Spleen (tissue), 7 donors: Measurements from ENCODE around the gene MXRA7.

Source experiments
- POLR2A ChIP-seq, 3 donors: fragments of 450-650 bp; IDR thresholded peaks; one replicate each; pipeline ENCODE4 v1.5.1; 2017; ENCODE audit warnings: antibody characterized with exemption in 3 of 3, mild to moderate bottlenecking in 1 of 3
- POLR2AphosphoS5 ChIP-seq, 3 donors: sonication (generic); formaldehyde crosslinking; IDR thresholded peaks; one replicate each; pipeline ENCODE4 v1.5.1; 2017; ENCODE audit warnings: antibody characterized with exemption in 3 of 3
- TF ChIP-seq, protein P1 (sequence below), 11 experiments: fragments of 200-600 bp in 7 of 11; fragments of 450-650 bp in 4 of 11; sonication (generic) in 4 of 11; IDR thresholded peaks in 8 of 11; conservative IDR thresholded peaks in 3 of 11; 1 replicate in 7 of 11; 2 replicates in 4 of 11; pipeline versions ENCODE4 v1.4.0 to v1.8.0; 2016 to 2021; ENCODE audit warnings: antibody characterized with exemption in 11 of 11, inconsistent platforms in 4 of 11, mild to moderate bottlenecking in 1 of 11
- donor health status: DM: no; HTN: no; CAD: no; lungs with moderate emphysema.
- donor health status: DM: no; HTN: no; CAD: no.
- donor health status: DM: no; HTN: no; CAD: no.

DNA sequence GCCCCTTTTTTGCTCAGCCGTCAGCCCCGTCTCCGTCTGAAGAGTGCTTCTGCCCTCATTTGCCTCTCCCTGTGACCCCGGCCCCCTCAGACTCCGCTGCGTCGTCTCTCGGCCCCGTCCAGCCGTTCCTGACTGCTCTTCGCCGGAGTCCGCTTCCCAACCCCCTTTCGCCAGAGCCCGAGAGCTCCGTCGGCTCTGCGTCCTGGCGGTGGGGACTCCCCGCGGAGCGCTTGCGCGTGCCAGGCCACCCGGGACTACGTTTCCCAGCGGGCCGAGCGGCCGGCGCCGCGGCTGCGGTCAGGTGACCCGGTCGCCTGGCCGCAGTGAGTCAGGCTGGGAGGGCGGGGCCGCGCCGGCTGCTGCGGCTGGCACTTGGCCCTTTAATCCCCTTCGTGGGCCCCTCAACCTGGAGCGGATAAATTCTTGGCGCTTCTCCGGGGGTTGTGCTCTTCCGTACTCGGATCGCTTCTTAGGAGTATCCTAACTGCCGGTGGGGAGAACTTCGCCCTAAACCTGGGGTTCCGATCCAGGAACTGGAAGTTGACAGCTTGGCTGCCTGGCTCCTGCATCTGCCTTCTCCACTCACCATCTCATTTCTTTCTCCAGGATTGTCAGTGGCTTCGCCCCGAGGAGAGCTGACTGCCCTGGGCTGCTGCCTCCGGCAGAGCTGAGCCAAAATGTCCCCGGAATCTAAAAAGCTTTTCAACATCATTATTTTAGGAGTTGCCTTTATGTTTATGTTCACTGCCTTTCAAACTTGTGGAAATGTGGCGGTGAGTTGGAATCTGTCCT lies 27.1 kb upstream of the MXRA7 start, which contains the start of gene MFSD11:
- TF ChIP-seq, protein P1, sequence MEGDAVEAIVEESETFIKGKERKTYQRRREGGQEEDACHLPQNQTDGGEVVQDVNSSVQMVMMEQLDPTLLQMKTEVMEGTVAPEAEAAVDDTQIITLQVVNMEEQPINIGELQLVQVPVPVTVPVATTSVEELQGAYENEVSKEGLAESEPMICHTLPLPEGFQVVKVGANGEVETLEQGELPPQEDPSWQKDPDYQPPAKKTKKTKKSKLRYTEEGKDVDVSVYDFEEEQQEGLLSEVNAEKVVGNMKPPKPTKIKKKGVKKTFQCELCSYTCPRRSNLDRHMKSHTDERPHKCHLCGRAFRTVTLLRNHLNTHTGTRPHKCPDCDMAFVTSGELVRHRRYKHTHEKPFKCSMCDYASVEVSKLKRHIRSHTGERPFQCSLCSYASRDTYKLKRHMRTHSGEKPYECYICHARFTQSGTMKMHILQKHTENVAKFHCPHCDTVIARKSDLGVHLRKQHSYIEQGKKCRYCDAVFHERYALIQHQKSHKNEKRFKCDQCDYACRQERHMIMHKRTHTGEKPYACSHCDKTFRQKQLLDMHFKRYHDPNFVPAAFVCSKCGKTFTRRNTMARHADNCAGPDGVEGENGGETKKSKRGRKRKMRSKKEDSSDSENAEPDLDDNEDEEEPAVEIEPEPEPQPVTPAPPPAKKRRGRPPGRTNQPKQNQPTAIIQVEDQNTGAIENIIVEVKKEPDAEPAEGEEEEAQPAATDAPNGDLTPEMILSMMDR (IDR thresholded peaks at IDR 0.05 in 8 of 11, conservative IDR thresholded peaks at IDR 0.05 in 3 of 11): peak in 2 of 11 experiments; percentile 4 to 13
- TF ChIP-seq POLR2AphosphoS5 (IDR thresholded peaks at IDR 0.05) (peak in 2 of 3 donors; percentile 77), POLR2A (IDR thresholded peaks at IDR 0.05) (peak in 2 of 3 donors; percentile 7 to 35)
